ENCODE data around the gene TMEM132D. TPM values are rescaled to one million over a fixed set of nuclear protein-coding genes. Genes with fewer than 3 reads are reported as not detected.

Gene TMEM132D
- total RNA-seq, 1 experiment from 2014 or later = not detected

GRCh38 chr12:129606239-129606638 is 297.6 kb downstream of the TMEM132D start:
- DNase-seq (ENCODE audit: extremely low read depth, low read depth) = no peak

DNA sequence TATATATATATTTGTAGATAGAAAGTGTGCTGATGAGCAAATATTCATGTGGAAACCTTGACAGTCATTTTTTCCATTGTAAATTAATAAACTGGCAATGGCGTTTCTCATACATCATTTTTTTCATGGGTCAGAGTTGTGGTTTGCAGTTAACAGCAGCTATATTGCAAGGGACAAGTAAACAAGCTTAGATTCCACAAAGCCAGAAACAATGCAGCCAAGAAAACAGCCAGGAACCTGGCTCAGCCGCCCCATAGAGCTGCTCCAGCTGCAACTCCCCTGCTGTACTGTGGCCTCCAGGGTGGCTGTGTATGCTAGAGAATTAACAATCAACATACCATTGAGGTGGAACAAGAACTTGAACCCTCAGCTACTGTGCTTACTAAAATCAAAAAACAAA is 298.2 kb downstream of the TMEM132D start:
- DNase-seq (ENCODE audit: extremely low read depth, low read depth) = no peak

GRCh38 chr12:129604506-129604905 is 299.3 kb downstream of the TMEM132D start:
- DNase-seq (ENCODE audit: extremely low read depth, low read depth) = no peak

GRCh38 chr12:129599406-129599805 is 304.4 kb downstream of the TMEM132D start:
- no peak for DNase-seq (ENCODE audit: extremely low read depth, low read depth)

DNA sequence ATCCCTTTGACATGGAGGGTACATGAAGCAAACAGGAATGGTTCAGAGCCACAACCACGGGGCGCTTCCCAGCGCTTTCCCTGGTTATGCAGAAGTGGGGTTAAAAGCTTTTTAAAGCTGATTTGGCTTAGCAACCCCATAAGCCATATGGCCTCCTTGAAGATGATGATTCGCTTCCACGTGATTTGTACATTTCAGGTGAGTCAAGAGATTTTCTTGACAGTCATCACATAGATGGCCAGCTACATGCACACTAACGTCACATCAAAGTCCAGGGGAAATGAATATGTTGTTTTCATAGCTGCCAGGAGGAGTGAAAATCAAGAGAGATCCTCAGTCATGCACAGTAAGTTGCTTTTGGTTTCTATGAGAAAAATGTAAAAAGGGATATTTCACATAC is 309.7 kb downstream of the TMEM132D start:
- no peak for DNase-seq (ENCODE audit: extremely low read depth, low read depth)

DNA sequence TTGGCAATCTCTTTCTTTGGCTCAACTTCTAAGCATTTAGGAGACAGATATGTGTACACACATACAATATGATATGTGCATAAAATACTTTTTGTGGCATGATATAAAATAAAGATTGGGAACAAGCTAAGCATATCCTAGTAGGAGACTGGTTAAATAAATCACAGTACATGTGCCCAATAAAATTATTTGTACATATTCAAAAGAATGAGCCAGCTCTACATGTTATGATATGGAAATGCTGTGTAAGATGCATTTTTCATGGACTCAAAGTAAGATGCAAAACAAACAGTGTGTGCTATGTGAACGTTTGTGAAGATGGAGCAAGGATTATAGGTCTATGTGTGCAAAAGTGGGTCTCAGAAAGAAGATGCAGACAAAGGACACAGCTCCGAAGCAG is 311.4 kb downstream of the TMEM132D start:
- DNase-seq (ENCODE audit: extremely low read depth, low read depth) = no peak

- no peak for DNase-seq (ENCODE audit: extremely low read depth, low read depth)
Observed at GRCh38 chr12:129589503-129589902, 314.3 kb downstream of the TMEM132D start.

DNA sequence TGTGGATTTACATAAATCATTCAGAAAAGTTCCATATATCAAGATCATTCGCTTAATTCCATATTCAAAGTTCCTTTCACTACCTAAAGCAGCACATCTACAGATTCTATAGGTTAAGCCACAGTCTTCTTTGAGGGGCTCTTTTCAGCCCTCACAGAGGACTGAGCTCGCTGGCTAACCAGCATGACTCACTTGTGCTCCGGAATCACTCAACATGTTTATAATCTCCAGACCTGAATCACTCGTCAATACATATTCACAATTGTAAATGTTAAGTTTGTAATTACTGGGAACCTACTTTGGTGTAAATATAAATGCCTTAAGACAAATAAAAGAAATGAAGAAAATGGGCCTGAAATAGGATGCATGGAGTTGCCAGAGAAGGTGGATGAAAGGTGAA is 315.7 kb downstream of the TMEM132D start:
- no peak for DNase-seq (ENCODE audit: extremely low read depth, low read depth)

- no peak for DNase-seq (ENCODE audit: extremely low read depth, low read depth)
Observed at GRCh38 chr12:129585296-129585695, 318.5 kb downstream of the TMEM132D start.

GRCh38 chr12:129579879-129580278 is 323.9 kb downstream of the TMEM132D start:
- DNase-seq (ENCODE audit: extremely low read depth, low read depth) = no peak

DNA sequence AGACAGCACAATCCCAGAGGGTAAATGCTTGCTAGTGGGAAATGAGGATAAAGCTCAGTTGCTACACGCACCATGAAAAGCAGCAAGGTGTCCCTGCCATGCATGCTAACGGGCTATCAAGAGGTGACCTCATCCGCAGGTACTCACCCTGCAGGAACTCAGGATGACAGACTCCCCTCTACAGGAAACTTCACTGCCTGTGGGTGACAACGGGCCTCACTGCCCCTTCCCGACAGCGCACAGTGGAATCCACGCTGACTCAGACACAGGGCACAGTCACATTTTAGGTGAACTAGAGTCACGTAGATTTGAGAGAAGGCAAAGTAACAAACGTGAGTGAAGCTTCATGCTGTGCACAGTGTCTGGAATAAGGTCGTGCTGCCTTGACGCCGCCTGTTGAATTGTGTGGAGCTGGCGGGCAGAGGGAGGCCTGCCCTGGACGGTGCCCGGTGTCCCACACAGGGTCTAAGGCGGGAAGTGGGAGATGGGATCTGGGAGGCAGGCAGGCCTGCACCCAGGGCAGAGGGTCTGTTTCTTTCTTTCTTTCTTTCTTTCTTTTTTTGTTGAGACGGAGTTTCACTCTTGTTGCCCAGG is 331.8 kb downstream of the TMEM132D start:
- DNase-seq (ENCODE audit: extremely low read depth, low read depth) = no peak

- DNase-seq (ENCODE audit: extremely low read depth, low read depth) = no peak
Observed at GRCh38 chr12:129570796-129571400, 332.9 kb downstream of the TMEM132D start.

DNA sequence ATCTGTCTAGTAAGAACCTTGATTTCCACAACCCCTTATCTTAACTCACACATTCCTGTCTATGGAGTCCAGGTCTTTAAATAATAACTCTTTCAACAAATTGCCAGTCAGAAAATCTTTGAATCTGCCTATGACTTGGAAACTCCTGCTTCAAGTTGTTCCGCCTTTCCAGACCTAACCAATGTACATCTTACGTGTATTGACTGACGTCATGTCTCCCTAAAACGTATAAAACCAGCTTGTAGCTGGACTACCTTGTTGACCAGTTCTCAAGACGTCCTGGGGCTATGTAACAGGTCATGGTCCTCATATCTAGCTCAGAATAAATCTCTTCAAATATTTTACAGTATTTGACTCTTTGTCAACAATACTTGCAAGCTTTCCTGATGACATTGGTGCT is 337.0 kb downstream of the TMEM132D start:
- no peak for DNase-seq (ENCODE audit: extremely low read depth, low read depth)

GRCh38 chr12:129564768-129565167 is 339.1 kb downstream of the TMEM132D start:
- DNase-seq (ENCODE audit: extremely low read depth, low read depth) = no peak

DNA sequence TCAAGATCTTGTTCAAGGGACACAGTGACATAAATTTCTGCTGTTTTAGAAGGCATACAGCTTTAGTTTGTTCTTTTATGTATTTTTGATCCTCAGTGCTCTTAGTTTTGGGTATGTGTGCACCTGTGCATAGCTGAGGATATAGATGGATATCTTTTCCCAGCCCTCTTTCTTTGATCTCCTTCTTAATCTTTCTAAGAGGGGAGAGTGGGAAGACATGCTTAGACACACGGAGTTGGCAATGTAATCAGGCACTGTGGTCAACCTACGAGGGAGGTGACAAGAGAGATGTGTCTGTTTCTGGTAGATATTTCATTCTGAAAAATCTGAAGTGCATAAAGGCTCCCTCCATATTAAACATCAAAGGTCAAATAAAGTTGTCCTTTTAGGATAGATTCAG is 340.6 kb downstream of the TMEM132D start:
- DNase-seq (ENCODE audit: extremely low read depth, low read depth) = no peak

DNA sequence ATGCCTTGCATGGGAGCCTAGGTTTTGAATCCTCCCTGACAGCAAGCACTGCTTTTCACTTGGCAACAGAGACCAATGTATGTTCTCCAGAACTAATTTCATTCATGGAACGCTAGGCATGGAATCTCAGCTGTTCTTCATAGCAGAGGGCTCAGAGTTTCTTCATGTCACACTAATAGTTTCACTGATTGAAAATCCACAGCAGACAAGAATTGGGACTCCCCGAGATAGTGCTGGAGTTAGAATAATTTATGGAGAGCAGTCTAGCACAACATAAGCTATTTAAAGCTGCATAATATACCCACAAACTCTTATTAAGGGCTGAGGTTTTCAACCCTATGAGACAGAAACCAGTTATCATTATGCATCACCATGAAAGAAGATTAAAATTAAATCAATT is 342.5 kb downstream of the TMEM132D start:
- DNase-seq (ENCODE audit: extremely low read depth, low read depth) = no peak

DNA sequence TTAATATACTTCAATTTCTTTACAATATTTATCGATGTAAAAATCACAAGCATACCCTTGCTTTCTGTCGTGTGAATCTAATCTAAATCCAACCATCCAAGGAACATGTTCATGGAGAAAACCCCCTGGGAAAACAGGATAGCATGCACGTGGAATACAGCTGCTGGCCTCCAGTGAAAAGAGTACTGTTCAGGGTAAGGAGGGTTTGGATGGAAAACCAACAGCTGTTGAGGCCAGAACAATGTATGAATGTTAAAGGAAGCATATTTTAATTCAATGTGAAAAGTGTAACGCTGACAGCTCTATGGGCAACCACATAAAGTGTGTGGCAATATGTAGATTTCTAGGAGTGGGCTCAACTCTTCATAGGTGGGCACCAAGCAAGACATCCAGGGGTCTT is 344.0 kb downstream of the TMEM132D start:
- DNase-seq (ENCODE audit: extremely low read depth, low read depth) = no peak

GRCh38 chr12:129558036-129558435 is 345.8 kb downstream of the TMEM132D start:
- no peak for DNase-seq (ENCODE audit: extremely low read depth, low read depth)

DNA sequence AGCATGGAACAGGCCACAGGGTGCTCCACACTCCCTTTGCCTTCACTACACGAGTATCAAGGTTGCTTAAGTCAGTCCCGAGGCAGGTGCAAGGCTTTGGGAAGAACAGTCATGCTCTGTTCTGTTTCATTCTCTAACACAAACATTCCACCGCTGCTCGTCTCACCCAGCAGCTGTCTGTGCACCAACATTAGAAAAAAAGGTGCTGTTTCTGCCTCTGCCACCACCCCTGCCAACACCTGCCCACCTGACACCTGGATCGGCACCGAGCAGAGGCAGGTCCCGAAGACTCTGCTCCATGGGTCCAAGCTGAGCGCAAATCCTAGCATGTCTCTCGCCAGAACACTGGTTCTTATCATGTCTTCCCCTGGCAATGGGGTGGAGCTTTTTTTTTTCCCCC is 347.7 kb downstream of the TMEM132D start:
- no peak for DNase-seq (ENCODE audit: extremely low read depth, low read depth)

DNA sequence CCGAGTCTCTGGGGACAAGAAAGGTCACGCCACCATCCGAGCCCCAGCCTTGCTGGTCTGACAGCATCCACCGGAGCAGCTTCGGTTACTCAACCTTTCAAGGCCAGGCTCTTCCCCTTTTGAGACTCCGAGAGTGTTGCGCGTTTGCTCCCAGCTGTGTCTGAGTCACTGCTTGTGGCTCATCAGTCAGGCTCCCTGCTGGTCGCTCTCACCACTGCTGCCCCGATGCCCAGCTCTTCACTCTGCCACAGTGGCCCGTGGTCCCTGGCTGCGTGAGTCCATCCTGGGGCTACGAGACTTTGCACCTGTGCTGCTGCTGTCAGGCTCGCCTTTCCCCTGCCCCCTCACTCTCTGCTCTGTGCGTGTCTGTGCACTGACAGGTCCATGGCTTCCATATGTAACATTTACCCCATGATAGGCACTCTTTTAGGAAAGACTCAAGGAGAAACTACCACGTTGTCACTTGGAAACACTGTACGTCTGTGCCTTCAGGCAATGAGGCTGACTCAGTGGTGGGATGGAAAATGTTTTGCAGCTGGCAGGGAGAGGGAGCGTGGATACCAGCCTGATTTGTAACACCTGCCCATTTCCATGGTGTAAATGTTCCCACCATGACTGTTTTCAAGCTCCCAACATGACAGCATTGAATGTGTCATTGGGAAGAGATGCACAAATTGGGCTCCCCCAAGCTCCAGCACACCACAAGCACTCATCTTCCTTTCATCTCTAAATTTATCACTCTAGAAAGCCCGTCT is 350.7 kb downstream of the TMEM132D start:
- no peak for DNase-seq (ENCODE audit: extremely low read depth, low read depth)

- DNase-seq (ENCODE audit: extremely low read depth, low read depth) = no peak
Observed at GRCh38 chr12:129551441-129551840, 352.4 kb downstream of the TMEM132D start.

DNA sequence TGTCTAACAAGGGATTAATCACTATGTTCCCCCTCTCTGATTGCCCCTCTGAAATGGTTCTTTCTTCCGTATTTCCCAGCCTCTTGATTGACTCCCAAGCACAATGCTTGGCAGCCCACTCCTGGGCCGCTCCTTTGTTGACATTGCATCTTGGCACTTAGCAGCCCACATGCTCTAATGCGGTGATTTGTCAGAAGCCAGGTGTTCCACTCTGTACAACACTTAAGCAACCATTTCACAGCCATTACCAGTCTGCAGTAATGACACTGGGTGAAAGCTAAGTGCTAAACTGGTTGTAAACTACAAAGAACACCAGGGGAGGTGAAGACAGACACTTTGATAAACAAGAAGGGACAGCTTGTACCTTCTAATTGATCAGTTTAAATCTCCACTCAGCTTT is 353.5 kb downstream of the TMEM132D start:
- DNase-seq (ENCODE audit: extremely low read depth, low read depth) = no peak

All from NCI-H460 (cell line).